ENCODE data around the gene NDUFB8.

- TF ChIP-seq CTCF (IDR thresholded peaks at IDR 0.05; ENCODE audit: low read depth, low read length) = no peak
- TF ChIP-seq POLR2A (IDR thresholded peaks at IDR 0.05; ENCODE audit: extremely low read depth, insufficient read length) = no peak
- no peak for TF ChIP-seq MAX (IDR thresholded peaks at IDR 0.05; ENCODE audit: low read depth, low read length)
- no peak for TF ChIP-seq MYC (IDR thresholded peaks at IDR 0.05; ENCODE audit: low read depth, low read length)
Observed at GRCh38 chr10:100576282-100576635, 46.6 kb upstream of the NDUFB8 start.
